Islet precursor cell (in vitro differentiated cells): ENCODE data around the gene NDUFC1.
"Not testable (repeated sequence)": the region's sequence is repeated elsewhere in the genome, so short reads cannot be mapped to it uniquely, and the experiment has no call there.

ENCODE experiments used
- DNase-seq: peaks from one replicate; pipeline ENCODE4 v3.0.0-alpha.2; 2018

NDUFC1 gene

DNA sequence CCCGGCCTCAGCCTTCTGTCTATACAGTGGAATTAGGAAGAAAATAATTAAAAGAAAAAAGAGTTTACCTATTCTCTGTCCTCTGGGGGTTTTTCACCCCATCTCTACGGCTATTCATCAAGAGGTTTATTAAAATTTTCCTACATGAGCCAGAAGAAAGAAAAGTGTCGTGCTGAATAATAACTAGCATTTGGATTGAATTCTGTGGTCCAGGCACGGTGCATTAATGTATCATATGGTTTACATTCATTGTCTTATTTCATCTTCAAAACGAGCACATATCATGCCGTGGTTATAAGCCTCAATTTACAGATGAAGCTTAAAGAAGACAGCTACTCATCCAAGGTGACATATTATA, 6.4 kb downstream of the NDUFC1 start:
- DNase-seq: no peak

DNA sequence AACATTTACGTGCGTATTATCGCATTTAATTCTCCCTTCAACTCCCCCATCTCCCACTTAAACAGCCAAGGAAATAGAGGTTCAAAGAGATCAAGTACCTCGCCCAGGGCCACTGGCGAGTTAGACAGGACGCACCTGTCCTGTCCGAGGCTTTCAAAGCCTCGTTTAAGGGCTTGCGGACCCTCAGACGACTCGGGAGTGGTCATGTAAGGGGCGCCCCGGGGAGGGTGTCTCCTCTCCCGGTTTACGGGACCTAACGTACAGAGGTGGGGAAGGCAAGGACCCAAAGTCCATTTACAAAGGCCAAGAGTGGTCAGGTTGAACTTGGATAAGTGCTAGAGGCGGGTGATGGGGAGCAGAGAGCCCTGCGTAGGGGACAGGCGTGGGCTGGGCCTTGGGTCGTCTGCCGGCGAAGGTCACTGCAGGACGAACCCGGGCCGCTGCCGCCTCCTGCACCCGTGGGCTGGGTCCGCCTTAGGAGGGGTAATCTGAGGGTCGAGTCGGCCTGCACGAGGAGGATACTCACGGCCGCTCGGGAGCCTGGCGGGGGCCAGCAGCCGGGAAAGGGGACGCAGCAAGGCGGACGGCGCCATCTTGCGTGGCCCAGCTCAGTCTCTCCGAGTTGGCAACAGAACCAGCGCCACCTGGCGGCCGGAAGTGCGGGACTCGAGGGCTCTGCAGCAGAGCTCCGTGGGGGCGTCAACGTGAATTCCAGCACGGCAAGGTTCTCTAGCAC, 6.9 kb downstream of the NDUFC1 start:
- peak; percentile 98 for DNase-seq

DNA sequence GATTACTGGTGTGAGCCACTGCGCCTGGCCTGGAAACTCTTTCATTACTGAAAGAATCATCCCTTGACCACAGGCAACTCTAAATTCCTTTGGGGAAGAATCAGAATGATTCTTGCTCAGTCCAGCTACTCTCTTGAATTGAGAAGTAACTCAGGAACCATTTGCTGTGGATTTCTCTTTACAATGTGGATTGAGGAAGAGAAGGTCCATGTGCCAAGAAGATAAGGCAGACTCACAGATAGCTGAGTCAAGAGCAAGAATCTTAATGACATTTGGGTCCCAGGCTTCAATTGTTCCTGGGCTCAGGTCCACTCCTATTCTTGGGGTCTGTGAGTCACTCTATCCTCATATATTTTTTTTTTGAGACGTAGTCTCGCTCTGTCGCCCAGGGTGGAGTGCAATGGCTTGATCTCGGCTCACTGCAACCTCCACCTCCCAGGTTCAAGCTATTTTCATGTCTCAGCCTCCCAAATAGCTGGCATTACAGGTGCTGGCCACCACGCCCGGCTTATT, 16.0 kb downstream of the NDUFC1 start:
- DNase-seq: no peak

DNA sequence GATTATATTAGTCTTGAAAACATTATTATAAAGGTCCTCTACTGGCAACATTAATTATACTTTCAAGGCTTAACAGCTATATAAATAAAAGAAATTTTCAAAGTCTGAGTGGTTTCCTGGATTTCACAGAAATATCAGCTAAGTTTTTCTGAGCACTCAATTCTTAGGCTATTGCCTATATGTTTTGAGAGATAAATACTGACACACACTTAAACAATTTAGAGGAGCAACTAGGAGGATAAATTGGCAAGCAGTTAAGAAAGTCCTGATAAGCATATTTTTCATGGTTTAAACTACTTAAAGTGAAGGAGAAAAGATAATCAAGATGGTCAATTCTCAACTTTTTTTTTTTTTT, 19.6 kb downstream of the NDUFC1 start:
- no peak for DNase-seq

DNA sequence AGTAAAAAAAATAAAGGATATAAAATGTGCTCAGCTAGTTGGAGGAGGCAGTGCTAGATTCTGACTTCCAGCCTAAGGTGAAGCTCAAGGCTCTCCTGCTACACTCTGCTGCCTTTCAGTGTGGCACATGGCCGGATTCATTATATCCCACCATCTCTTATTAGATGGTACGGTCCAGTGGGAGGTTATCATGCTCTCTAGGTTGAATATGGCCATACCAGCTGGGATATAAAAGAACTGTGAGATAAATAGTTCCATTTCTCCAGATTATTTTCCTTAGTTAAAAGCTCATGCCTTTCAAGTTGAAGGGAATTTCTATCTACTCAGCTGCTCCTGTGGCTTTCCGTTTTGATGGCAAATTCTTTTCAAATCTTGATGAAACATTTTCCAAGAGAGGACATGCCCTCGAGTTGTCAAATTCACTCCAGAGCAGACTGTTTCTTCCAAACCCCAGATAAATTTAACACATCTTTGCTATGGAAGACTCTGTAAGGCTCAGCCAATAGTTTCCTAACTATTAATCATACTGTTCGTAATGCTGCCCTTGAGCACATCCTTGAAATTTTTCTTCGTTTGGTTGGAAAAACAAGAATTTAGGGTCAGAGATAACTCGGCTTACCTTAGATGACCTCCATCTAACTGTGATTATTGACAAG, 20.1 kb downstream of the NDUFC1 start:
- no peak for DNase-seq

DNA sequence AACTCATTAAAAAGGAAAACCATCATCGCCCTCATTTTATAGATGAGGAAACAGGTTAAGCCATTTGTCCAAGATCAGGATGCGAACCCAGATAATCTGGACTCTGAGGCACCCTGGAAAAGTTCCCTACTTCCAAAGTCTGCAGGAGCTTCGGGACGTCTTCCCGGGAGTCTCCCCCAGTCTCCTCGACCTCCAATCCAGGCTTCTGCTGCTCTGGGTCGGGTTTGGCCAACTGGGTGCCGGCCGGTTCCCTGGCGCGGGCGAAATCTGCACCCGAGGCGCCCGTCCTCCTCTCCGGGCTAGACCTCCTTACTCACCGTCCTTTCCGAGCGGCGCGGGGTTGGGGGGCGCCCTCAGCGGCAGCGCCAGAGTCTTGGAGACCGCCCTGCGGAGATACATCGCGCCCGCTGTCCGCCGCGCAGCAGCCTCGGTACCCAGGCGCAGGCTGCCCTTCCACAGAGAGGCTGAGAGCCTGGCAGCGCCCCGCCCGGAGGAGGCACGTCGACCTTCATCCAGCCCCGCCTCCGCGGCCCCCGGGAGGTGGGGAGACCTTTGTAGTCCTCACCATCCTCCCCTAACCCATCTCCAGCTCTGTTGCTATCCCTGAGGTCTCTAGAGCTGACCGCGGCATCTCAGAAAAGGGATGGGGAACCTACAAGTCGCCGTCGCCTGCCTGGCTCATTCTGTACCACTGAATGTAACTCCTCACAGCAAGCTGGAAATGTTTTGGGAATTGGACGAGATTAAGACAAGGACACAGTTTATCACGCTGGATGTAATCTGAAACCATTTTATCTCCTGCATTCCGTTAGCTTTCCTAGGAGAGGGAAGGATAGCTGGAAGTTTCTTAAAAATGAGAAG, 22.3 kb downstream of the NDUFC1 start, which contains the start of gene MGARP:
Gene MGARP (minus strand): TSS at position 466 of the 861 bp plus-strand sequence. CDS start 67 bp downstream, at position 399.
- peak; percentile 76 for DNase-seq

DNA sequence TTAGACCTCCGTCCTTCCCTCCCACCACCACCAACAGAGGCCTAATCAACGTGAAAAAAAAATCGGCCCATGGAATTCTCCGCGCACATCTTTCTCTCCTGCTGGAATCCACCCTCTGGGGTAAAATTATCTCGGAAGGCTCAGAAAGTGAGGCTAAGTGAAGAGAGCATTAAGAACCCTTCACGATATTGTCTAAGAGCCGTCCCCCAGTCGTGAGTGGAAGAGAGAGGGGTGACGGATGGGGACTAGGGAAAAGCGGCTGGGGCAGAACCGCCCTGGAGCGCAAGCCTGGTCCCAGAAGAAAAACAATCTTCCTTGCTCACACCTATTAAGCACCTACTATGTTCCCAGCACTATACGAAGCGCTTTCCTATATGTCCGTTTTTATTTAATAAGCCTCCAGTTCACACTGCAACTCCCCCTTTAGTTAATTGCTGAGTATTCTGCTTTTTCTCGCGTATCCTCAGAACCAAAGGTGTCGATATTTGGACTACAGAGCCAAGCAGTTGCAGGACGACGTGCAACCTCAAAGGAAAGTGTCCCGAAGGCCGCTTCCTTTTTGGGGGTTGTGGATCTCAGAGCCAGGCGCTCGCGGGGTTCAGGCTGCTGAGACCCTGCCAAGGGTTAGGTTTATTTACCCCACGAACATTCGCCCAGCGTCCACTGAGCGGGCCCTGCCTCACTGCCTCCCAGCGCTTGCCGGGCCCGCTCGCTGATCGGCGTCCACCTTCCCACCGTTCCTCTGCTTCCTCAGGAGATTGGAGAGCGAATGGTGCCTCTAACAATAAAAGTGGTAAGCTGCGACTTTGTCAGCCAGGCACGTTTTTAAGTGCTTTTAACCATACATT, 23.1 kb downstream of the NDUFC1 start:
- DNase-seq: no peak

DNA sequence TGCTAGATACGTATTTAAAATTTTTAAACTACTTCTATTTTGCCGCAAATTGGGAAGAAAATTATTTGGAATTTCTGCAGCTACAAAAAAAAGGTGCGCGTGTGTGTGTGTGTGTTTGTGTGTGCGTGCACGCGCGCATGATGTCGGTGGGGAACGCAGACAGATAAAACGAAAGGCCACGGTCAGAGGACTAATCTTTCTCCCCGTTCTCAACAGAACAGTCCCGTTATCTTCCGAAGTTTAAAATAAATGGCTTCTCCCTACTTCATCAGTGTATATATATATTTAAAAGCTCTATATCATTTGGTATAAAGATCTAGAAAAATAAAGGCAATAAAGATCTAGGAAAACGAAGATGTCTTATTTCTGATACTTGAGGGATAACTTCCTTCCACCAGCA, 23.8 kb downstream of the NDUFC1 start:
- no peak for DNase-seq

DNA sequence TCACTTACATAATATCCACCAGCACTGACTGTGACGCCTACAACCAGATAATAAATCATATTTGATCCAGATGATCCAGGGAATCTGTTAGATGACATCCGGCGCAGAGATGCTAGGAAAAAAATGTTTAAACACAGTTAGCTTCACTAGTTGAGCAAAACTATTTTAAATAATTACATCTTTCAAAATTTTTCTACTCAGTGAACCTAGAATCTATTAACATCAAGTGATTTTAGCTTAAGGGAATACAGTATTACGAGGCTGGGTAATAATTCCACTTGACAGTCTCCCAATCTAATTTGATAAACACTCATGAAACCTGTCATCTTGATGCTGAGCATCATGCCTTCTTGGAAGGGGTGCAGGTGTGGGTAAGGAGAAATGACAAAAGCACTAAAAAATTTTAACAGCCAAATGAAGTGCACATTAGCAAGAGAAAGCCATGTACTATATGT, 27.0 kb downstream of the NDUFC1 start:
- no peak for DNase-seq

DNA sequence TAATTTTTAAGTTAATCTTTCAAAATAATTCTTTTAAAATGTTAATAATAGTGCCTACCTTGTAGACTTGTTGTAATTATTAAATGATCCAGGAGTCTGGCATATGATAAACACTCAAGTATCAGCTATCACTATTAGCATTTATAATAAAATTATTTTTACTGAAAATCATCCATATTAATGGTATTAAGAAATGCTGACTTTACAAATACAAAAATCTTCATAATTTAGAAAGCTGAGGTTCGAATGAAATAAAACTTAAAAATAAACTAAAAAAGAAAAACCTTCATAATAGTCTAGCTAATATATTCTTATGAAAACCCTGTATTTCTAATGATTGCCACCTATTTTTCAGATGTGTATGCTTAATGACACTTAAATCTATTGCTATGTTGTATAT, 27.5 kb downstream of the NDUFC1 start:
- no peak for DNase-seq

DNA sequence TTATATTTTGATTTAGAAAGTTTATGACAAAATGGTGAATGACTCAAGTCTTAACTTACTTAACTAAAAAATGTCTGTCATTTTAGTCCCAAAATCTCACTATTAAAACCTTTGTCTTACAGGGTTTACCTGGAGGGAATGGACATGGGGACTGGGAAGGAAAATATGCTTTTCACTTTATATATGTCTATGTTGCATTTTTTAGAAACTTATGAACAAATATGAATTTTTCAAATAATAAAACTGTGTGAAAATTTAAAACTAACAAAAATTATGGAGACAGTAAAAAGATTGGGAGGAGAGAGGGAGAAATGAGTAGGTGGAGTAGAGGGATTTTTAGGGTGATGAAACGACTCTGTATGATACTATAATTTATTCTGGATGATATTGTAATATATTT, 28.4 kb downstream of the NDUFC1 start:
- DNase-seq: no peak

DNA sequence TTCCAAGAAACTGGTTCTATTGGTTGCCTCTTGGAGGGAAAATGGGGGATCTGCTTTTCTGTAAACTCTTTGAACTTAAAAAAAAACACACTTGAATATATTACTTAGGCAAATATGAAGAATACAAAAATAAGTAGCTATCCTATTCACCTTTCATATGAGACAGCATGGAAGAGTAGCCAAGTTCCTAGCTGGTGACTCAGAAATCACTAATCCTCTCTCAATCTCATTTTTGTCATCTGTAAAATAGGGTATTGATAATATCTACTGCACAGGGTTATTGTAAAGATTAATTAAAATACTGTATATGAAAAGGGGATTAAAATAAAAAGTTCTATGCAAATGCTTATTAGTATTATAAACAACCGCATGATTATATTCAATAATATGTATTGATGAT, 35.0 kb downstream of the NDUFC1 start:
- no peak for DNase-seq

DNA sequence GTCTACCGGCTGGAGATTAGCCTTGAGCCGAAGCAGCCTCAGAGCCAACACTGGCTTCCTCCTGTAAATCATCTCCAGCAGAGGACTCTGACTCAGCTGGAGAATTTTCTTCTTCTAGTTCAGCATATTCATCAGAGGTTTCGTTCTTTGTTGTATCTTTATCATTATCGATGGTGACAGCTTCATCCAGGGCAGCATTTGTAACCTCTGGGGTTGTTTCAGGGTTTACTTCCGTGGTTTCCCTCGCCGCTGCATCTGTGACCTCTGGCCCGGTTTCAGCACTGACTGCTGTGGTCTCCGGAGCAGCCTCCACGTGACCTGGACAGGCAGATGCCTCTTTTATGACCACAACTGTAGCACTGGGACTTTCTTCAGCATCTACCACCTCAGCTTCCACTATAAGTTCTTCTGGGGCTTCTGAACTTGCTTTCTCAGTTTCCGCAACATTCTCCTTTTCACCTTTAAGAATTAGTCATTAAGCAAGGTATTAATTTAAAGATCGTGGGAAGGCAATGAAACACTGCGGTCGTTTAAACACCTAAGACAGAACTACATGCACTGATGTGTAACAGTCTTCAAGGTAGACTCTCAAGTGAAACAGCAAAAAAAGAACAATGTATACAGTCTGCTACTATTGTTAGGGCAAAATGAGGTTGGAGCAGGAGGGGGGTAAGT, 35.6 kb downstream of the NDUFC1 start:
- DNase-seq: peak; percentile 88

DNA sequence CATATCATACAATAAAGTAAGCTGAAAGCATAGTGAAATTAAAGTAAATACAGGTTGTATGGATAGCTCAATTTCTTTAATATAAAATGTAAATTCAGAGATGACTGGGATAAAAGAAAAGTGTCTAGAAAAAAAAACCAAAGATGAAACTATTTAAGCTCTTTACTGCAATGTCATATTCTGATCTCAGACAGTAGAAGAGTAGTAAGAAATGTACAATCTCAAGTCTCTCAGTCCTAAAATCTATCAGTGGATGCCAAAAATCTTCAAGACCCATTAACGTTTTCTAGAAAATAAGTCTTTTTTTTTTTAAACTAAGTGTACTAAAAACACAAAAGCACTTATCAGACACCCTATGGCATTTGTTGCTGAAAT, 36.1 kb downstream of the NDUFC1 start:
- DNase-seq: no peak

DNA sequence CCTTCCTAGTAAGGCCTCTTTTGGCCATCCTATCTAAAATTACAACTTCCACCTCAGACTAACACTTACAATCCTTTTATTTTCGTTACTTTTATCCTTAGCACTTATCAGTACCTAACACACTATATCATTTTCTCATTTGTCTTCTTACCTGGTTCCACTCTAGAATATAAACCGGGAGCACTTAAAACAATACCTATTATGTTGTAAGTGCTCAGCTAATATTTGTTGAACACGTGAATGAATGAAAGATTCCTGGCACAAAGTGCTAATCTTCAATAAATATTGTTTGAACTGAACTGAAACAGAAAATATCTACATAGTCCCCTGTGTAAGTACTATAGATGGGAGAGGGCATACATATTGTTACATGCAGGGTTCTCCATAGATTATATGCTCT, 36.6 kb downstream of the NDUFC1 start:
- no peak for DNase-seq

DNA sequence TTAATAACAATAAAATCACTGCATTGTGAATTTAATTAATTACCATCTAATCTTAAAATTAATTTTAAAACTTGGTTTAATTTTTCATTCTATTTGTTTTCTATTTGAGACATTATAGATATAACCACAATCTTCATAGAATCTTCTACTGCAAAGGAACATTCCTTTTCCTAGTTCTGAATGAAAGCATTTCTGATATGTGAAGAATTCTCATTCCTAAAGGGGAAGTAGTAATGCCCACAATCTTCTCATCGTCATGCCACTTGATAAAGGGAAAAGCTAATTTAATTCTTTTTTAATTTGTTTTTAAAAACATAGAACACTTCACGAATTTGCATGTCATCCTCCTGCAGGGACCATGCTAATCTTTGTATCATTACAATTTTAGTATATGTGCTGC, 45.9 kb downstream of the NDUFC1 start:
- DNase-seq: no peak

DNA sequence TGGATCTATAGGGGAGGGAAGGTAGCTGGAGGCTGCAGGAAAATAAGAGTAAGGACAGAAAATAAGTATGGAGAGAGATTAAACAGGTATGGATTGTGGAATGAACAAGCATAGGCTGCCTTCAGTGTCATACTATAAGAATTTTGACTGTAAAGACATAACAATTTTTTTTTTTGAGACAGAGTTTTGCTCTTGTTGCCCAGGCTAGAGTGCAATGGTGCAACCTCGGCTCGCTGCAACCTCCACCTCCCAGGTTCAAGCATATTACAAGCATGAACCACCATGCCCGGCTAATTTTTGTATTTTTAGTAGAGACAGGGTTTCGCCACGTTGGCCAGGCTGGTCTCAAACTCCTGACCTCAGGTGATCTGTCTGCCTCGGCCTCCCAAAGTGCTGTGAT, 46.7 kb downstream of the NDUFC1 start:
- DNase-seq: not testable (repeated sequence)

DNA sequence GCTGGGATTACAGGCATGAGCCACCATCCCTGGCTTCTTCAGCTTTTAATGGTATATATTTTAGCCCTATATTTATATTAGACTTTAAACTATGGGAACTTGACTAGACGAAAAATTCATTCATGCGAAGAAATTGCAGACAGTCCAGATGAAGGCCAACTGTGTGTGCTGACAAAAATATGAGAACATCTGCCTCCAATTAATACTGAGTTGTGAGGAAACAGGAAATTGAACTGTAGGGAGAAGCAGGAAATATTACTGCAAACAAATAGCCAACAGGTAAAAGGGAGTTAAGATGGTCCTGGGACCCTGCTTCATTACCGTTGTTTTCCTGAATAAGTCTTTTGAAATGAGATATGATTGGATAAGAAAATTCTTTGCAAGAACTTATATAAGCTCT, 48.6 kb downstream of the NDUFC1 start:
- no peak for DNase-seq

DNA sequence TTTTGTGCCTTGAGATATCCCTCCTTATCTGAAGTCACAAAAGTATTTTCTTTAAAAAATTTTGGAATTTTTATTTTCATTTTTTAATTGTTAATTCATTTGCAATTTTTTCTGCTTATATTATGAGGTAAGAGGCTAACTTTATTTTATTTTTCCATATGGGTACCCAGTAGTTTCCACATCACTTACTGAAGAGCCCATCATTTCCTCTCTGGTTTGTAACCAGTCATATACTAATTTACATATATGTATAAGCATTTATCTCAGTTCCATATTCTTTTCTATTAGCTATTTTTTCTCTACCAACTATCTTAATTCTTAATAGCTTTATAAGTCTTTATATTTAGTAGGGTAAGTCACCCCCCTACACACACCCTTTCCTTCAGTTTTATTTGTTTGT, 49.2 kb downstream of the NDUFC1 start:
- DNase-seq: no peak

DNA sequence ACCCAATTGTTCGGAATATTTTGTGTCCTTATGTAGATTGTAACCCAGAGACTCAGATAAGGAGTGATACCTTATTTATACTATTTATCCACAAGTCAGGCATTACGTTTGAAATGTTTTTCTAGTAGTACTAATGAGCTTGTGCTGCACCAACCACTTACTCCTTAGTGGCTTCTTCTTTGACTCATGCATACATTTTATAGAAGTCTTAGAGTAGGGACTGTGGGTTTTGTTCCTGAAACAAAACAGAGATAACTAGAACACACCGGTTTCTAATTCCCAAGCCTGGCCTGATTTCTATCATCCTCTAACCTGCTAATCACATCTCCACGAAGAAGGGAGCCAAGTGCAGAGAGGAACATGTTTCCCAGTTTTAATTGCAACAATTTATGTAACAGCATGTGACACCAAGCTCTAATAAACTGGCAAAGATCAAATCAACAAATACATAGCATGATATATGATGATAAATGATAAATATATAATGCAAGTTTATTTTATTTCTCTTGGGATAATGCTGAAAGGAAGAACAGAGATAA, 54.5 kb downstream of the NDUFC1 start:
- no peak for DNase-seq

DNA sequence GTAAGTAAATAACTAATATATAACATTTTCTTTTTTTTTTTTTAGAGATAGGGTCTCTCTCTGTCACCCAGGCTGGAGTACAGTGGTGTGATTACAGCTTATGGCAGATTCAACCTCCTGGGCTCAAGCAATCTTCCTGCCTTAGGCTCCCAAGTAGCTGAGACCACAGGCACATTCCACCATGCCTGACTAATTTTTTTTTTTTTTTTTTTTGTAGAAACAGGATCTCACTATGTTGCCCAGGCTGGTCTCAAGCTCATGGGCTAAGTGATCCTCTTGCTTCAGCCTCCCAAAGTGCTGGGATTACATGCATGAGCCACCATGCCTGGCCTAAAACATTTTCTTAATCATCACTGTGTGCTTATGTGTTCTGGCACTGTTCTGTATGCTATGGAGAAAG, 55.0 kb downstream of the NDUFC1 start:
- no peak for DNase-seq

DNA sequence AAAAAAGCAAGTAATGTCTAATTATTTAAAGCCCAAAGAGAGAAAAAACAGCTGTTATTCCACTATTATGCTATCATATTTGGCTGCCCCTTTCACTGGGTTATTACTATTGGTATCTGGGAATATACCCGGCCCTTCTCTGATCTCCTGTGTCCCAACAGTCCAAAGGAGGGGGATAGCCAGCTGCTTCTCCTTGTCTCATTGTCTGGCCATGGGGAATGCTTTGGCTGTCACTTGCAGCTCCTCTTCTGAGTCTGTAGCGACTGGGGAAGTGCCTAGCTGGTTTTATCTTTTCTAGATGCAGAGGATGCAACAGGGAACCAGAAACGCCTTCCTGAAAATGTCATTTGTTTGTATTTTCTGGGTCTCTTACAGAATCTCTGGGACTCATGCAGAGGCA, 56.1 kb downstream of the NDUFC1 start:
- no peak for DNase-seq
